T-helper 1 cell (primary cell): ENCODE data around the gene ITPK1.

Experiments
- DNase-seq, 5 donors: peaks; one replicate each; pipeline ENCODE4 v3.0.0-alpha.2; 2012 to 2020

Gene ITPK1

DNA sequence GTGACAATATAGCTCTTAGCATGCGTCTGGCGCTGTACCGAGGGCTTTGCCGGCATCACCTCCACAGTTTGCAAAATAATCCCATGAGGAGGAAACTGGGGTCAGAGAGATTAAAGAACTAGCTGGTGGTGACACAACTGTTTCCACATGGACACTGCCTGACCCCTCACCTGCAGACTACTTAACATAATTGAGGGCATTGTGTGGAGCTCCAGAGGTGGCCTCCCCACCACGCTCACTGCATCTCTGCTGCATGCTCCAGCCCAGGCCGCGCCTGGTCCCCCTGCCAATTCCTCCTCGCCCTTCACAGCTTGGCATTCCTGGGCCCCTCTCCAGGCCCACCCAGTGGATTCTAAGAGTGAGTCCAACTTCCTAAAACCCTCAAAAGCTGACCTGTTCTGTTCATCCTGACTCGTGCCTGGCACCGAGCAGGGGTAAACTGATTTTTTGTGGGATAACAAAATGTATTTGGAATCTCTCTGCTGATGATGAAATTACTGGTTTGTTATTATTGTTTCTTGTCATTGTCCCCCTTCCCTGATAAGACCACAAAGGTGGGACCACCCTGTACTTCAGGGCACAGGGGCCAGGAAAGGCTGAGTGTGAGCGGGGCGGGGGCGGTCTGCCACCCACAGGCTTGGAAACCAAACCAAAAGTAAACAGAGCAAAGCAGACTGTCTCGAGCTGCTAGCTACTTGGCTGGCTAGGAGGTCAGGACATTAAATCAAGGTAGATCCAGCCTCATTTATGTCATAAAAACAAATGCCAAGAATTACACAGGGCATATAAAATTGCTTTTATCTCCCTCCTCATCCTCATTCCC is 152.2 kb downstream of the ITPK1 start:
- no peak for DNase-seq

DNA sequence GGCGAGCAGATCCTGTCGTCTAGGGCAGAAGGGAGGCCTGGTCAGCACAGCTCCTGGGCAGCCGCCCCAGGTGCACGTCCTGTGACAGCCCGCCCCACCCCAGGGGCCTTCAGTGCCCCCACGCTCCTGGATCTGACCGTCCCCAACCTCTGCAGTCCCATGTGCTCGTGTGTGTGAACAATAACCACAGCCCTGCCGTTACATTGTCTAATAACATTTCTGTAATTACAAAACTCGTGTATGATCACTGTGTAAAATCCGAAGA is 153.0 kb downstream of the ITPK1 start:
- DNase-seq: no peak

DNA sequence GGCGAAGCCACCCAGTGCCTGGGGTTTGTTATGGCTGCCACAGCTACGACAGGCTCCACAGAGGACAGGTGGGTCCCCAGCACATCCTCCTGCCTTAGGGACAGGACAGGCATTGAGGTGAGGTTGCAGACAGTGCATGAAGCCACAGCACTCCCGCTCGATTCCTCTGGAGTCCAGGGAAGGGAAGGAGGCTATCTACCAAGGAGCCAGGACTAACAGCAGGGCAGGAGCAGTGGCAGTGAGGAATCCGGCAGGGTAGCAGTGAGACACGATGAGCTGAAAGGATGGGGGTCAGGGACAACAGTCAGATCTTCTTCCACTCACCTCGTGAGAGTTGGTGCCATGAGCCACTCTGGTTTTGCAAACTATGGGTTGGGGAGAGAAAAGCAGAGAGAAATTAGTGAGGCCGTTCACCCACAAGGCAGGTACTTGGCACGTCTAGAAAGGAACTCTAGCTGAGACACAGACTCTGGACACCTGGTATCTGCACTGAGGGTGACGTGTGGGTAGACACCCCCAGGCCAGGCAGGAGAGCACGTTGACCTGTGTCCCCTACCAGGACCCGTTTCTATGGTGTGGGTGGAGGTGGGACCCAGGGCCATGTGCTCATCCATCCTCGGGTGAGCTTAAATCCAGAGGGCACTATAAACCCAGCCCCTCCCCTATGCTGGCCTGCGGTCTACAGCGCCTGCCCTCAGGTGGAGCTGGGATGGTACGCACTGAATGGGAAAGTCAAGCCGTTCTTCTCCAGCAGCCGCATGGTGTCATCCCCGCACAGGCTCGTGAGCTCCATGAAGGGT is 153.5 kb downstream of the ITPK1 start:
- DNase-seq: no peak

- DNase-seq: no peak
Measured at GRCh38 chr14:92961567-92961855, 154.2 kb downstream of the ITPK1 start.

DNA sequence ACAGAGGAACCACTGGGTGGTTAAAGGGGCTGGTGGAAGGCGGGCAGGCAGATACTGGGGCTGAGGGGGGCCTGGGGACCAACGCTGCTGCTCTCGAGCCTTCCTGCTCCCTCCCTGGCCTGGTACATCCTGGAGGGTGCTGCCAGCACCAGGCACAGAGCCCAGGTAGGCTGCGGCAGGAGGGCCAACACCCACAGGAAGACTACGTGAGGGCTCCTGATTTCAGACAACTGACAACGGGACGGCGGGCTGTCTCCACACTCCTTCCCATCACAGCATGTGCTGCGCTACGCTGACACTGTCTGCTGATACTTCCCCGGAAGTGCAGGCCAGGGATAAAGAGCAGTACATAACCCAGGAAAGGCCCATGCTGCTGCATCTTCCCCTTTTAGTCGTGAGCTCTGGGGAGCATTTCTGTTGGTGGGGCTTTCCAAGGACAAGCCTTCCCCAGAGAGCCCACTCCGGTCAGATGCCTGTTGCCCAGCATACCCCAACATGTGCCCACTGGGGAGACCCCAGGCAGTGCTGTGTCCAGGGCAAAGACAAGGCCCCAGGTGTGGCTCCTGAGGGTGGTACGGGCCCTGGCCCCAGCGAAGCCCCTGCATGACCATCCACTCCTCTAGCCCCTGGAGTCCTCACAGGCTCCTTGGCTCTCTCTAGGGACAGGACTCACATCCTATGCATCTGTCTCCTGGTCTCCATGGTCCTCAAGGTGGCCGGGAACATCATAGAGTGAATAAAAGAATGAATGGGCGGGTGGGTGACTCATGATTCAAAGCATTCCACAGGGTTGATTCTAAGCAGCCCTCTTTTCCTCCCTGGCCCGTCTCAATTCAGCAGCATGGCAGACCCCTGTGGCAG is 154.8 kb downstream of the ITPK1 start:
- no peak for DNase-seq

DNA sequence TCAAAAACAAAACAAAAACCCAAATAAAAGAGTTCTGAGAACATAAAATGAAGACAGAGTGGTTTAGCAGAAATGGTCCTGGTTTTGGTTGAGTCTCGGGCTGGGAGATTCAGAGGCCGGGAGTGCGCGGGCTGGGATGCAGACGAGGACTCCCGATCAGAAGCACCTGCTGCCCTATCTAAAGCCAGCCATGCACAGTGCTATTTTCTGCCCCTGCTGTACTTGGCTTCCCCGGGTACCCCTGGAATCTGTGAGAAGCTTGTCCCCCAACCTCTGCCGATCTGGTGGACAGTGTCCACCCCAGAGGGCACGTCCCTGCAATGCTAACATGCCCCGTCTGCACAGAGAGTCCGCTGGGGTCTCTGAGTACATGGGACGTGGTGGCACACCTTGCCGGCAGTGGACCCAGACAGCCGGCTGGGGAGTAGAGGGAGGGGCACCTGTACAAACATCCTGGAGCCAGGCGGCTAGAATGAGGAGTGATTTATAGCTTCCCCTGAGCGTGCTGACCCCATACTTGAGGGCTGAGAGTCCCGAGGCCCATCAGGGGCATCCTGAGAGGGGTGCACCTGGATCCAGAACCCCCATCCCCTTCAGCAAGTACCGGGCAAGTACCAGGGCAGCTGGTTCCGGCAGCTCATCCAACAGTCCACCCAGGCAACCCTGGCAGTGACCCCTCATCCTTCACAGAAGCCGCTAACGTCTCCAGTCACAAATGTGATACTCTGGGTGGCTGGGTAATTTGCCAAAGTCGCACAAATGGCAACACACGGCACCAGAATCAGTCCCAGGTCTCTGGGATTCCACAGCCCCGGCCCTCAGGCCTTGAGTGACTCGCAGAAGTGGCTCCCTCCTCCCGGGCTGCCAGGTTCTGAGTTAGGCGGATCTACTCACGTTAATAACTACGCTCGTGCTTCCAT is 155.7 kb downstream of the ITPK1 start:
- no peak for DNase-seq

- DNase-seq: no peak
Measured at GRCh38 chr14:92959189-92959531, 156.6 kb downstream of the ITPK1 start.

GRCh38 chr14:92958373-92959188 is 157.1 kb downstream of the ITPK1 start:
- DNase-seq: no peak

DNA sequence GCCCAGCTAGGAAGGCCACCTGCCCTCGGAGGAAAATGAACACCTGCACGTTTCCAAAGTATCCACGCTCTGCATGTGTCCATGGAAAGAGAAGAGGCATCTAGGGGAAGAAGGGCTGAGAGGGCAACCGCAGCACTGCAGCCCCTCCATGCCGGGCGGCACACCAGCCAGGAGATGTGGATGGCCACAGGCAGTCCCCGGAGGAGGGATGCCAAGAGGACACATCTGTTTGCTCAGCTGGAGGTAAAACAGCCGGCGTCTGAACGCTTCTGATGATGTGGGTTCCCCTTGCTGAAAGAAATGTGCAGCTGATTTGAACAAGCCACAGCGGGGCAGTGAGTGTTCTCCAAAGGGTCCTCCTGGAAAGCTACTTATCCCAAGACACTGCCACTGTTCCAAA is 158.8 kb downstream of the ITPK1 start:
- DNase-seq: no peak

- no peak for DNase-seq
Measured at GRCh38 chr14:92955381-92955780, 160.3 kb downstream of the ITPK1 start.

DNA sequence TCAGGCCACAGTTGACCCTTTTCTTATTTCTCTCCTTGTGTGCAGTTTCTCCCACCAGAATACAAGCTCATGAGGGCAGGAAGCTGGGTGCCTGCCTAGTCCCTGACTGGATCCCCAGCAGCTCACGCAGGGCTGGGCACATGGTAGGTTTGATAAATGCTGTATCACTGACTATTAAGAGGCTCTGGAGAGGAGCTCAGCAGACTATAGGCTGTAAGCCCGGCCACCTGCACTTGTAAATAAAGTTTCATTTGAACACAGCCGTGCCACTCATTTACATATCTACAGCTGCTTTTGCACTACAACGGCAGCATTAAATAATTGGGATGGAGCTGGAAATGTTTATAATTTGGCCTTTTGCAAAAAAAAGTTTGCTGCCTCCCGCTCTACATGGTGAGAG is 160.8 kb downstream of the ITPK1 start:
- DNase-seq: no peak

DNA sequence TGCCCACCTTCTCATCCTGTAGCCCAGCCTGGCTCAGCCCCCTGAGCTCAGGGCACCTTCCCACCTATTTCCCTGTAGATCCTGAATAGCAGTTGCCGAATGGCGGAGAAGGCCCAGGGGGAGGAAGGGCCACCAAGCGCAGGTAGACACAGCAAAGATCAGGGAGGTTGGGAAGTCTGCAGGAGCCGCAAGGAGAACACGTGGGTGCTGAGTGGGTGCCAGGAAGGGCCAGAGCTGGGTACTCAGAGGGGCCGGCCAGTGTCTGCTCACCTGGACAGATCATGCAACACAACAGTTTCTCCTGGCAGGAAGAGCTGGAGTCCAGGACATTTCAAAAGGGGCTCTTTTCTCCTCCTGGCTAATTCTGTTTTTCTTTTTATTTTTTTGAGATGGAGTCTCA is 162.2 kb downstream of the ITPK1 start:
- no peak for DNase-seq

DNA sequence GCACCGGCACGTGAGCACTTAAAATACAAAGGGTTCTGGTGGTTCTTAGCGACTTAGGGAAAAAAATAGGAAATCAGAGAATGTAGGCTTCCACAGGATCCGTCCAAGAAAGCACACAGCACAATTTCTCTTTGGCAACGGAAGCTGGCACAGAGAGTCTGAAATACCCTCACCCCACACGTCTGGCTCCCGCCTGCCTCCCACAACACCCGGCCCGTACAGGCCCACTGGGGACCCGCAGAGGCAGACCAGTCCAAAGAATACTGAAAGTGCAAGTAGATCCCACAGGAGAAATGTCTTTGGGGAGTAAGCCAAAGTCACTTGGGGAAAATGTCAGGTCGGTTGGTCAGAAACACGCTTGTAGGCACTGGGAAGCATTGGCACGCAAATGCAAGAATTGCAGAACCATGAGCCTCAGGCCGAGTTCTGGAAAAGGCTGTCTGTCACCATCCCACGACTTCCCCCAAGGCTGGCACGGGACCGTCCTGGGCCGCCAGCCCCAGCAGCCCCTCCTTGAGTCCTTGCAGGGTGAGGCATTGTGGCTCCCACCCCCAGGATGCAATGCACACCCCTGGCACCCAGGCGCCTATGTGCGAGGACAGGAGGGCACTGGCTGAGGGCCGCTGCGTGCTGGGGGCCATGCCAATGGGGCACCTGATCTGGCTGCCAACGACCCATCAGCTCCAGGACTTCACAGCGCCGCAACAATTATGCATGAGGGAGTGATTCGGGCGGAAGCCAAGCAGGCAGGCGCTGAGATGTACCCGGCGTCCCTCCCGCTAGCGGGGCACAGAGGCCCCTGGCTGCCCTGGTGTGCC is 163.0 kb downstream of the ITPK1 start:
- DNase-seq: no peak

GRCh38 chr14:92951912-92952471 is 163.7 kb downstream of the ITPK1 start:
- DNase-seq: peak; percentile 51 to 77 (median 68)

GRCh38 chr14:92951261-92951660 is 164.5 kb downstream of the ITPK1 start:
- DNase-seq: no peak

DNA sequence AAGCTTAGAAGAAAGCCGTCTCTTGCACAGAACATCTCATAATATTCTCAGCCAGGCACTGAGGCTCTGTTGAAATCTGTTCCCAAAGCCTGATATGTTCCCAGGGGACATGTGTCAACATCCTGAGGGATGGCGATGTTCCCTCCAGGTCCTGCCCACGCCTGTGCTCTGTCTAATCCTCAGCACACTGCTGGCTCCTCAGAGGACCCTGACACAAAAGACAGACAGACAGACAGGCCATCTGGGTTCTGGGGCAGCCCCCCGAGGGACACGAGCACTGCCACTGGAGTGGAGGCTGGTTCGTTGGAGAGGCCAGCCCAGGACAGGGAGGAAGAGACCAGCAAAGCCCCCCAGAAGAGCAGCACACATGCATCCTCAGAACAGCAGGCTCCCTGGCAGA is 165.0 kb downstream of the ITPK1 start:
- DNase-seq: no peak

- DNase-seq: no peak
Measured at GRCh38 chr14:92950193-92950540, 165.6 kb downstream of the ITPK1 start.

- DNase-seq: no peak
Measured at GRCh38 chr14:92949496-92950192, 166.1 kb downstream of the ITPK1 start.

GRCh38 chr14:92948647-92949046 is 167.1 kb downstream of the ITPK1 start:
- DNase-seq: no peak
